C4-2B (cell line): Measurements from ENCODE around the gene SLC43A3.

Source experiments
- H3K27ac ChIP-seq: fragments of 450-650 bp; 2 replicates; pipeline ENCODE4 v1.5.1; 2017
- ZFX ChIP-seq: fragments of 450-650 bp; IDR thresholded peaks from 2 replicates; pipeline ENCODE4 v1.6.1; 2017
- TF ChIP-seq, protein P1 (sequence below): fragments of 450-650 bp; conservative IDR thresholded peaks from 2 replicates; pipeline ENCODE4 v1.5.1; 2017; ENCODE audit warnings: mild to moderate bottlenecking

Gene SLC43A3

DNA sequence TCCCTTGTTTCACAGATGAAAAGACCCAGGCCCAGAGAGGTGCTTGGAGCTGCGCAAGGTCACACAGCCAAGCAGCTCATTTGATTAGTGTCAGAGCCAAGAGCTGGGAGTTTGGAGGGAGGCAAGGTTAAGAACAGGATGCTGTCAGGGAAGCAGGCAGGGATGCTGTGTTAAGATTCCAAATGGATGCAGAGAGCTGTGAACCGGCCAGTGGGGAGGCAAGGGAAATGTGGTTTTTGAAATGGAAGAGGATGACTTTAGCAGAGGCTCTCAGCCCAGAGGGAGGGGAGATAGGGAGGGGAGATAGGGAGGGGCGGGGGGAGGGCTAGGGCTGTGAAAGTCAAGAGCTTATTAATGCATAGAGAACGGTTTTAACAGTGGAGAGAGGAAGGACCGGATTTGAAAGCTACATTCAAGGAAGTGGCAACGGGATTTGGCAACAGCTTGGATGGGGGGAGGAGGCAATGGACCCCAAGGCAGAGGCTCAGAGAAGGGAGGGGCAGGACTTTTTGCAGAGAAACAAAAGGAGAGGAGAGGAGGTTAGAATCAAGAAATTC, 46.4 kb upstream of the SLC43A3 start:
- TF ChIP-seq, protein P1, sequence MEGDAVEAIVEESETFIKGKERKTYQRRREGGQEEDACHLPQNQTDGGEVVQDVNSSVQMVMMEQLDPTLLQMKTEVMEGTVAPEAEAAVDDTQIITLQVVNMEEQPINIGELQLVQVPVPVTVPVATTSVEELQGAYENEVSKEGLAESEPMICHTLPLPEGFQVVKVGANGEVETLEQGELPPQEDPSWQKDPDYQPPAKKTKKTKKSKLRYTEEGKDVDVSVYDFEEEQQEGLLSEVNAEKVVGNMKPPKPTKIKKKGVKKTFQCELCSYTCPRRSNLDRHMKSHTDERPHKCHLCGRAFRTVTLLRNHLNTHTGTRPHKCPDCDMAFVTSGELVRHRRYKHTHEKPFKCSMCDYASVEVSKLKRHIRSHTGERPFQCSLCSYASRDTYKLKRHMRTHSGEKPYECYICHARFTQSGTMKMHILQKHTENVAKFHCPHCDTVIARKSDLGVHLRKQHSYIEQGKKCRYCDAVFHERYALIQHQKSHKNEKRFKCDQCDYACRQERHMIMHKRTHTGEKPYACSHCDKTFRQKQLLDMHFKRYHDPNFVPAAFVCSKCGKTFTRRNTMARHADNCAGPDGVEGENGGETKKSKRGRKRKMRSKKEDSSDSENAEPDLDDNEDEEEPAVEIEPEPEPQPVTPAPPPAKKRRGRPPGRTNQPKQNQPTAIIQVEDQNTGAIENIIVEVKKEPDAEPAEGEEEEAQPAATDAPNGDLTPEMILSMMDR = no peak
- TF ChIP-seq ZFX = no peak
- H3K27ac ChIP-seq = no peak overlapping the region

DNA sequence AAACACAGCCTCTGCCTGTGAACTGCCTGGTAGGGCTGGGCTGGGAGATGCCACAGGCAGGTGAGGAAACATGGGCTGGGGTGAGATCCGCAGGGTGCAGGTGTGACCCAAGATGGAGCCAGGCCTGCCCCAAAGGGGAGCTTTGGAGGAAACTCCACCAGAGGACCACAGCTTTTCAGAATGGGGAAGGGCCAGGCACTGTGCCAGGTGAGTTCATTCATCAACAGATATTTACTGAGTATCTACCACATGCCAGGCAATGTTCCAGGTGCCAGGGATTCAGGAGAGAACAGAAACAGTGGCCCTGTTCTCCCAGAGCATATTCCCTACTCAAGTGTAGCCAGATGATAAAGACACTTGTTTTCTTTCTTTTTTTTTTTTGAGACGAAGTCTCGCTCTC, 44.6 kb upstream of the SLC43A3 start:
- no peak for TF ChIP-seq ZFX
- TF ChIP-seq, protein P1 = no peak
- H3K27ac ChIP-seq = no peak overlapping the region

DNA sequence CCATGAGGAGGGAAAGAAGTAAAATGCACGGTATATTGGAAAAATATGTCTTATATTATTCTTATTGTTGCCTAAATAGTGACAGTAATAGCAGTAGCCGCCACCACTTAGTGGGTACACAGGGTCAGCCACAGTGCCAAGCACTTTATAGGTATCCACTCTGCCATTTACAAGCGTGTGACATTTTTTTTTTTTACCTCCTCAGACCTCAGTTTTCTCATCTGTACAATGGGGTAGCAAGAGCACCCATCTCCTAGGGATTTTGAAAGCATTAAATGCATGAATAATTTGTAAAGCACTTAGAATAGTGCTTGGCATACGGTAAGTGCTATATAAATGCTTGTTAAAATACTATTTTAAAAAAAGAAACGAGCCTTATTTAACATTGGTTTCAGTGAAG, 42.3 kb upstream of the SLC43A3 start:
- no peak overlapping the region for H3K27ac ChIP-seq
- TF ChIP-seq, protein P1 = no peak
- TF ChIP-seq ZFX = no peak

DNA sequence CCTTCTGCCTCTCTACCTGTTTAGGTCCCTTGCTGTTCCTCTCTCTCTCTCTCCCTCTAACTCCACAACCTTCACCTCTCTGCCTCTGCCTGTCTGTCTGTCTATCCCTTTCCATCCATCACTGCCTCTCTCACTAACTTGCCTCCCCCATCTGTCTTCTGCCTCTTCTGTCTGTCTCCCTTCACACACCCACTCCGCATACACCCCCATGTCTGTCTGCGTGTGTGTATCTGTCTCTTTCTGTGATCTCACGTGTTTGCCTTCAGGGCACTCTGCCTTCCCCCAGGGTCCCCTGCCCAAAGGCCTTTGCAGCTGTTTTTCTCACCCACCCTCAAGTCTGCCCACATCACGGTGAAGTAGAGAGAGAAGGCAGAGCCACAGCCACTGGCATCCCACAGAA, 41.4 kb upstream of the SLC43A3 start:
- H3K27ac ChIP-seq = no peak overlapping the region
- no peak for TF ChIP-seq ZFX
- TF ChIP-seq, protein P1 = no peak

DNA sequence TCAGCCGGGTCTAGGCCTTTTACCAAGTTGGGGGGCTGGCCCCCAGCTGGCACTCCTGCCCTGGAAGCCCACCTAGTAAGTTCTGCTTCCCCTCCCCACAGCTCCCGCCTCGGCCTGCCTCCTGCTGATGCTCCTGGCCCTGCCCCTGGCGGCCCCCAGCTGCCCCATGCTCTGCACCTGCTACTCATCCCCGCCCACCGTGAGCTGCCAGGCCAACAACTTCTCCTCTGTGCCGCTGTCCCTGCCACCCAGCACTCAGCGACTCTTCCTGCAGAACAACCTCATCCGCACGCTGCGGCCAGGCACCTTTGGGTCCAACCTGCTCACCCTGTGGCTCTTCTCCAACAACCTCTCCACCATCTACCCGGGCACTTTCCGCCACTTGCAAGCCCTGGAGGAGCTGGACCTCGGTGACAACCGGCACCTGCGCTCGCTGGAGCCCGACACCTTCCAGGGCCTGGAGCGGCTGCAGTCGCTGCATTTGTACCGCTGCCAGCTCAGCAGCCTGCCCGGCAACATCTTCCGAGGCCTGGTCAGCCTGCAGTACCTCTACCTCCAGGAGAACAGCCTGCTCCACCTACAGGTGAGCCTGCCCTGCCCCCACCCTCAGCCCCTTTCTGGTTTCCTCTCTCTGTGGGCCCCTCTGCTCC, 40.7 kb upstream of the SLC43A3 start:
- TF ChIP-seq, protein P1 = no peak
- no peak for TF ChIP-seq ZFX
- no peak overlapping the region for H3K27ac ChIP-seq

DNA sequence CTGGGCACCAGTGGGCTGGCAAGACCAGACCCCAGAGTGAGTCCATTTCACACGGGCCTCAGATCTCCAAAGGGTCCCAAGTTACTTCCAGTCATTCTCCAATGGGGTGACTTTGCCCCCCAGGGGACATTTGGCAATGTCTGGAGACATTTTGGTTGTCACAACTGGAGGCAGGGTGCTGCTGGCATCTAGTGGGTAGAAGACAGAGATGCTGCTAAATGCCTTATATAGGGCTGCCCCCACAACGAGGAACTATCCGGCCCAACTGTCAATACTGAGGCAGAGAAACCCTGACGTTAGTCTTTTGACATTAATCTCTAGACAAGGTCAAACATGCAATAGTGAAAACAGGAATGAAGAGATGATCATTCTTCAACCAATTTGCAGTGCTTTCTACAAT, 39.8 kb upstream of the SLC43A3 start:
- H3K27ac ChIP-seq = no peak overlapping the region

DNA sequence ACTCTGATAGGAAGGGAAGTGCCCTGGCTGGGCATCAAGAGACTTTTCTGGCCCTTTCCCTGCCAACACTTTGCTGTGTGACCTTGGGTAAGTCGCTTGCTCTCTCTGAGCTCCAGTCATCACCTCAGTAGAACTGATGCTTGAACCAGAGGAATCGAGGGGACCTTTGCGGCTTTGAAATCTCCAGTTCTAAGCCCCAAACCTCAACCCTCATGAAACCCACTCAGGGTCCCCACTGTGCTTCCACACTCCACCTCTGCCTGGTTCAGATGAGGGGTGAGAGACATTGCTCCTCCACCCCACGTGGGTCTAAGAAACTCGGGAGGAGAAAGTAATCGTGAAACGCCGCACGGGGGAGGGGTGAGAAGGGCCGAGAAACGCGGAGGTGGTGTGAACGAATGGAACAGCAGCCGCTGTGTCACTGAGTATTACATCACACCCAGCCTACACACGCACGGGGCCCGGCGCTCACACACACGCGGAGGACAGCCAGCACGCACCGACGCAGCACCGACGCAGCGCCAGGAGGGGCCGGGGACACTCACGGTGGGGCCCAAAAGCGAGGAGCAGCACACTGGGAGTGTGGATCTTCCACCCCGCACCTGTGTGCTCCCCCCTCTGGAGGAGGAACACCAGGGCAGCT, 37.7 kb upstream of the SLC43A3 start:
- no peak overlapping the region for H3K27ac ChIP-seq
- no peak for TF ChIP-seq ZFX
- TF ChIP-seq, protein P1 = no peak

More for the DNA sequence above, 39.8 kb upstream of the SLC43A3 start:
- TF ChIP-seq ZFX = no peak
